GM18858 (cell line): ENCODE results near the gene CDH6.
A peak's percentile ranks its signal among the peaks of the same experiment; 100 is the strongest.

Source experiments
- ATAC-seq: cut with Tn5 transposase; IDR thresholded peaks from one replicate; pipeline ENCODE4 v1.9.1; 2021; ENCODE audit not compliant: unreplicated experiment

The CDH6 gene

GRCh38 chr5:31193591-31194467 is at the start of gene CDH6:
Gene CDH6, plus strand, starts transcription at chr5:31193686. Its CDS starts 73,788 bp downstream, at chr5:31267474.
- ATAC-seq, result no peak

DNA sequence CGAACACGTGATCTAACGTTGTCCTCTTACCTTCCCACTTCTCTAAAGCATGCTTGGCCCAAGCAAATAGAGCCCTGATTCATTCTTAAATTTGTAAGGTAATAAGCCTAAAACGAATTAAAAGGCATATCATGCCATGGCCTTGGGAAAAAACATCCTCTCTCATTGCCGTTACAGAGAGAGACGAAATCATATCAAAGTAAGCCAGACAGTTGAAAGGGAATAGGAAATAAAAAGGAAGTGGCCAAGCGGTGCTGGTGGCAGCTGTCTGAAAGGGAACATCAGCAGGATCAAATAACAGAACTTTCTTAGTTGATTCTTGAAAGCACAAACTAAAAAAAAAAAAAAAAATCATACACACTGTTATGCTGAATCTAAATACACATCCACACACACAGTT is 49.1 kb upstream of the CDH6 start:
- ATAC-seq, result no peak

DNA sequence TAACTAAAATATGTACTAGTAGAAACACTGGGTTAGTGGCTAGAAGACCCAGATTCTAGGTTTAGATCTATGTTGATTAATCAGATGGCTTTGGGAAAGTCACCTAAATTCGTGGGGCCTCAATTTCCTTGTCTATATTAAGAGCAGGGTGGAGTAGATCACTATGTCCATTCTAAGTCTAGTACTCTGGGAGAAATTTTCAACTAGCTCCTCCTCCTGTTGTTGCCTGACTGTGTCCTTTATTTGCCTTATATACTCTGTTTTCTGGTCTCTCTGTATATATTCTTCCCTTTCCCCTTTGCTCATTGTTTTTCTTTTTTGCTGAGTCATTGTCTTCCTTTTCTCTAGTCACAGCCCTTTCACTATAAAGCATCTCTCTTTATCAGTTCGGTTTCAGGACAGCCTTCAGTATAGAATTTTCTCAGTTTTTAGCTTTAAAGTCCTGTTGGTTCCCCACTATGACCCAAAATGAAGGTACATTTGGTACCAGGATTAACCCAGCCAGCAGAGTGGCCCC is 44.5 kb upstream of the CDH6 start:
- no peak for ATAC-seq

GRCh38 chr5:31153521-31153920 is 40.0 kb upstream of the CDH6 start:
- no peak for ATAC-seq

DNA sequence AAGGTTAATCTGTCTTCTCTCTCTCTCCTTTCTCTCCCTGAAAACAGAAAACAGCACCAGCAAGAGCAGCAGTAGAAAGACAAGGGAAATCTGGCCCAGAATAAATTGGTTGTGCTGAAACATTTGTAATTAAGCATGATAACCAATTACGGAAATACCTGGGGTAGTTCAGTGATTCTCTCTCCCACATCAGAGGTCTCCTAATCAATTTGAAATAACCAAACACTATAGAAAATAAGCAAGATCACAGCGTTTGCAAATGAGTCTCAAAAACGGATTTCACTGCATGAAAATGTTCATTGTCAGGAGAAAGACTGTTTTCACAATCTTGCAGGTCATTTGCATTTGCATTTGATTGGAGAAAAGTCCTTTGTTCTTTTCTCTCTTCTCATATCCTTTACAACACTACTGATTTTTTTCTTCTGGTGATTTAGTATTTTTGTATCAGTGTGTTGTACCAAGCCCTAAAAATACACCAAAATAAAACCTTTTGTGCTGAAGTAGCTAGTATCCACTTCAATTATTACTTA is 36.8 kb upstream of the CDH6 start:
- ATAC-seq, result no peak

DNA sequence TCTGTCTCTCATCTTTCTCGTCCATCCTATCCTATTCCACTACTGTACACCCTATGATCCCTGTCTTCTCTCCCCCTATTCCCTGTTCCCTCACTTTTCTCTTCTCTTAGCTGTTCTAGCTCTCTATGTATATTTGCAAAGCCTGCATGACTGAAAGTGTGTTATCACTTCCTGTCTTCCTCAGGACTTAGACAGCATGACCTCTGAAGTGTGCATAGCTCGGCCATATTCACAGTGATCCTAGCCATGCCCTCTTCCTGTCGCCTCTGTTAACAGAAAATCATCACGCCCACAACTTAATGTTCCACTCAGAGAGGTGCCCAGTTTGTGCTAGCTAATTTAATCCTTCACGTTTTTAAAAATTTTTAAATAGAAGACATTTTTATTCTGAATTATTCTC is 35.8 kb upstream of the CDH6 start:
- ATAC-seq, result no peak

DNA sequence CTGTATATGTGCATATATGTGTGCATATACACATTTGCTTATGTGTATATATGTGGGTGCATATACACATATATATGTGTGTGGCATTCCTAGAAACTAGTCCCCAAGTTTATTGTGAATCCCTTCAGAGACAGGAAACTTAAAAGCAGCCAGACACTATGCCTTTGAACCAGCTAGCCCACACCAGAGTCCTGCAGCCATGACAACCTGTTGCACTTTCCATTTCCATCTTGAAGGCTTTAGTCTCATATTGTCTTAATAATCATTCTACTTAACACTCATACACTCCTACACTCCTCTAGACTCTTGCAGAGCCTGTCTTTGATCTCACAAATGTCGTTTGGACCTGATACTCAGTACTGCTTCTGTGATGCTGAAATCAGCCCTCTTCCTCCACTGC is 34.8 kb upstream of the CDH6 start:
- no peak for ATAC-seq

GRCh38 chr5:31161781-31162181 is 31.7 kb upstream of the CDH6 start:
- no peak for ATAC-seq

- no peak for ATAC-seq
Observed at GRCh38 chr5:31165729-31166128, 27.8 kb upstream of the CDH6 start.

- no peak for ATAC-seq
Observed at GRCh38 chr5:31169379-31169778, 24.1 kb upstream of the CDH6 start.

DNA sequence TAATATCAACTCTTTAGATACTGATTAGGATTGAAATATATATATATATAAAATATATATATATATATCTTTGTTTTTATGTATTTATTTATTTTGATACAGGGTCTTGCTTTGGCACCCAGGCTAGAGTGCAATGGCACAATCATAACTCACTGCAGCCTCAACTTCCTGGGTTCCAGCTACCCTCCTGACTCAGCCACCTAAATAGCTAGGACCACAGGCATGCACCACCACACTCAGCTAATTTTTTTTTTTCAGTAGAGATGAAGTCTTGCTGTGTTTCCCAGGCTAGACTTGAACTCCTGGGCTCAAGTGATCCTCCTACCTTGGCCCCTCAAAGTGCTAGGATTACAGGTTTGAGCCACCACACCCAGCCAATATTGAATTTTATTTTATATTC is 20.6 kb upstream of the CDH6 start:
- no peak for ATAC-seq

DNA sequence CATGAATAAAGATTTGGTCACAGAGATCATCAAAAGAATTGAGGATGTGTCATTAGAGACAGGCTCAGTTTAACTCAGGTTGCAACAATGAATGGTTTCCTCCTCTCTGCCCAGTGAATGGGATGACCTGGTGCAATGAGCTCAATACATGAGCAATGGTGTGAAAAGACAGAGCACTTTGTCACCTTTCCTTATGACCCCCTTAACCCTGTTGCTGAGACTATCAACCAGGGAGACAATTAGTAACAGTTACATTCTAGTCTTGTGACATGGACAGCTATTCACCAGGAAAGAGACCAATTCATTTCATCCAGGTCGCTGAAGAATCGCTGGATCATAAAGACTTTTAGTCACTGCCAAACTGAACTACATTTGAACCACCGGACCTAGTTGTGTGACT is 19.9 kb upstream of the CDH6 start:
- ATAC-seq, result no peak

- ATAC-seq, result no peak
Observed at GRCh38 chr5:31181376-31181987, 12.0 kb upstream of the CDH6 start.

- ATAC-seq, result no peak
Observed at GRCh38 chr5:31182136-31182535, 11.3 kb upstream of the CDH6 start.

DNA sequence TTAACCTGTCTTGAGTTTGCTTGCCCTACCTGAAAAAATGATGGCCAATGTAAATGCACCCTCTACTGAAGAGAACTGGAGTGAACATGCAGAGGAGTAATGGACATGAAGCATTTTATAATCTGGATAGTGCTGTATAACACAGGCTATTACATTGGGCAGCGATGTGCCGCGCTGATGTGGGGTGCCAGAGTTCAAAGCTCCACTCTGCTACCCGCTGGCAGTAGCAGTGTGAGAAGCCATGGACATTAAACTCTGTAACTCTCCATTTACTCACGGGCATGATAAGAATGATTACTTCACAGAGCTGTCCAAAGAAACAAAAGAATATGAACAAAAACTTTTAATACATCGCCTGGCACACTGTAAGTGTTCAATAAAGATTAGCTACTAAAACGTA is 7.5 kb upstream of the CDH6 start:
- ATAC-seq, result no peak

- peak; percentile 49 for ATAC-seq
Observed at GRCh38 chr5:31186672-31187267, 6.7 kb upstream of the CDH6 start.

DNA sequence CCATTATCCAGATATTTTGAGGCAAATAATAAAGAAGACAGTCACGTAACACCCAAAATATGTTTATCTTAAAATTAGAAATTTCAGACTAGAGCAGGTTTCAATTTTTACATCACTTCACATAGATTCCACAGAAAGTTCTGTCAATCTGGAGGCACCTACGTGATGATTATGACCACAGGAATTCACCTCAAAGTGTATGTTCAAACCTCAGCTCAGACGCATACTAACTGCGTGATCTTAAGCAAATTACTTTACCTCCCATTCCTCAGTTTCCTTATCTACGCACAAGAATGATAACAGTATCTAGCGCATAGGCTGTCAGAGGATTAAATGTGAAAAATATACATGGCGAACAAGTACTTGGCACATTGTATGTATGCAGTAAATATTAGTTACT is 5.9 kb upstream of the CDH6 start:
- no peak for ATAC-seq

DNA sequence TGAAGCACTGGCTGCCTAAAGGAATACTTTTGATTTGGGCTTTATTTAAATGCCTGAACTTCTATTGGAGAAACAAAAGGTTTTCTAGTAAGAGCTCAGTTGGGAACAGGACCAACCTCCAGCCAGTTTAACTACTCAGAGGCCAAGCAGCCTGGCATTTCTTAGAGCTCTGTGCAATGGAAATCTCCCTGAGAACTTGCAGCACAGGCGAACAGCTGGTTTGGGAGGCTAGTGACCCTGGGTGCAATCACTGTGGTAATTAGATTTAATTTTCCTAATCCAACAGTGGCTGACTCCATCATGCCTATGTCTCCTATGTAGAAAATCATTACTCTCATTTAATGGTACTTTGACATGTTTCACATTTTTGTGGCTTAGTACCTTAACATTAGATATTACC is 1.0 kb upstream of the CDH6 start:
- no peak for ATAC-seq

DNA sequence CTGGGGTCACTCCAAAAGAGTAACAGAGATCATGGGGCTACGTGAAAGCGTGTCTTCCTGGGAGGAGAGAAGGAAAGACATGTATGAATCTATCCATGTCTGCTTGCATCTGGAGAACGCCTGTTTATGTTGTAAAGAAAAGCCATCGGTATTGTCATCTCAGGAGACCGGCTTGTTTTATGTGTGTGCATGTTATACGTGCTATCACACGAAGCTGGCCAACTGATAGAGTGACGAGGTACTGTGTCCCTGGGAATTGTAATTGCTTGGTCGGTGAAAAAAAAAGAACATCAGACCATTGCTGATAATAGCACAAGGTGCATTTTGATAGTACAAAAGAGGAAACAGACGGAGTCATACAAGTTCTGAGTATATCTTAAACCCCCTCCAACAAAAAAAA is 370 bp upstream of the CDH6 start:
- ATAC-seq, result no peak

- ATAC-seq, result no peak
Observed at GRCh38 chr5:31194468-31194813, 955 bp downstream of the CDH6 start.

DNA sequence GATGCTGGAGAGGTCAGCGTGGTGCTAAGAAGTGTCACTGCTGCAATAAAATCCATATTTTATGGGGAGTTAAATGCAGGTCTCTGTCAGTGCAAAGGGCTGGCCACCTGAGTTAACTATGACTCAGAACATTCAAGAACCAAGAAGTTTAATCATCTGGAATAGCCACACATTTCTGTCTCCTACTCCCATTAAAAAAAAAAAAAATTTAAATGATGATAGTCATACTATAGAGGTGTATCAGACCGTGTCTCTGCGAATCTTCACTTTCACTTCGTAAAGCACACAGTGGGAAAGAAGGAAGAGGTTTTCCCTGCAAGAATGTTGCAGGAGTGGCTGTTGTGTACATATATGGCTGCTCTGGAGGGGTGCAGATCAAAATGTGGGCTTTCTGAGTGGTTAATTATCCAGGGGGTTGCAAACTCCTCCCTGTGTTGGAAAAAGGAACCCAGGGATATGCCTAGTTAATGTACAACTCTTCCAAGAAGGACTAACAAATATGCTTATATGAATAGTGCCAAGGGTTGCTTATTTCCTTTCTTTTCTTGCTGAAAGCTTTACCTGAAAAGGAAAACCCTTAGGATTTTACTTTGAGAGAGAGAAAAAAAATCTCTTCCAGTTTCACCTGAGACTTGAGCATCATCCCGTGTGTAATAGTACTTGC is 1.5 kb downstream of the CDH6 start:
- no peak for ATAC-seq
